Left kidney (tissue), 2 donors: ENCODE measurements around the gene TNS1. TPM values are rescaled to one million over a fixed set of nuclear protein-coding genes. Genes with fewer than 3 reads are reported as not detected.

ENCODE experiments used
- DNase-seq: peaks from one replicate; pipeline ENCODE4 v3.0.0-alpha.2; 2013
- polyA plus RNA-seq: library from polyadenylated mRNA; unstranded; fragments of 120-200 nt; gene quantifications from one replicate; pipeline ENCODE4 v1.2.1, GENCODE V29; 2013; ENCODE audit not compliant: insufficient read length

Gene TNS1
- polyA plus RNA-seq, 1 donor = 64.9 TPM

DNA sequence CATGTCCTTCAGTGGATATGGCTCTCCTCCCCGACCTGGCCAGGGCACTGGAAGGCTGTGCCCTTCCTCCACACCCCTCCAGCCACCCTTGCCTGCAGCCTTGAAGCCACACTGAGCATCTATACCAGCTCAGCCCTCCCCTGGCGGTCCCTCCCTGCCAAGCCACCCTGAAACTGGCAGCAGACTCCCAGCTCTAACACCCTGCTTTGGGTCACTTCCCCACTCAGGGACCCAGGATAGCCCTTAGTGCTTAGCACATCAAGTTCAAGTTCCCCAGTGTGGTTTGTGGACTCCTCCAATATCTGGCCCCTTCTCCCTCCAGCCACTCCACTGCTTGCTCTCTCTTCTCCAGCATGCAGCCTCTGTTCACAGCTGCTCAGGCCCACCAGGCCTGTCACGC is 89.4 kb downstream of the TNS1 start:
- DNase-seq = no peak

DNA sequence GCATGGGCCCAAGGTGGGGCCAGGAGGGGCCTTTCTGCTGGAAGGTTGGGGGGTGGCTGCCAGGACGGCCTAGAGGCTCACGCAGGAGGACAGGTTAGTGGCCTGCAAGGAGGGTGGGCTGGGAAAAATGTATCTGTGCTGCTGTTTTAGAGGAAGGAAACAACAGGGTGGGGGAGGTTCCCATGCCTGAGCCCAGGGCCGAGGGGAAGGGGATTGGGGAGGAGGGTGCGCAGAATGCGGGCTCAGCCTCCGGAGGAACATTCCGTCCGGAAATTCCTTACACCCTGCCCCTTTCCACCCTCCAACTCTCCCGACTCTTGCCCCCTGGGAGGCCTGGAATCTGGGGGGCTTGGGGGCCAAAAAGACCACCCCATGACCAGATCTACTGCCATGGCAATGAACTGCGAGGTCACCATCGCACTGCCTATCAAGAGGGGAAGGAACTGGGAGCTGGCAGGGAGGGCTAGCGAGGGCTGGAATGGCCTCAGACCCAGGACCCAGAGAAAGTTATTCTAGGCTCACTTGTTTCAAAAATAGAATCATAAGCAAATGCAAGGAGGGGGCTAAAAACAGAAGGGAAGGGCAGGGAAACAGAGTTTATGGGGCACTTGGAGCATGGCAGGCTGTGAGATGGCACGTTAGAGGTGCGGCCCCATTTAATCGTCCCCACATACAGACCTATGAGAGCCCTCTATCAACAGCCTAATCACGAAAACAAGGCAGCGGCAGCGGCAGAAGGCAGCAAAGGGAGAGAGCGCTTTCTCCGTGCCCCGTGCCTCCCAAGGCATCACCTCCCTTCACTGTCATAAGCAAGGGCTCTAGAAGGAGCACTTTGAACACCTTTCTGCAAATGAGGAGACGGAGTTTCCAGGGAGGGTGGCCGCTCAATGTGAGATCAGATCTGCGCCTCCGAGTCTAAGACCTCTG is 90.4 kb downstream of the TNS1 start:
- no peak for DNase-seq

DNA sequence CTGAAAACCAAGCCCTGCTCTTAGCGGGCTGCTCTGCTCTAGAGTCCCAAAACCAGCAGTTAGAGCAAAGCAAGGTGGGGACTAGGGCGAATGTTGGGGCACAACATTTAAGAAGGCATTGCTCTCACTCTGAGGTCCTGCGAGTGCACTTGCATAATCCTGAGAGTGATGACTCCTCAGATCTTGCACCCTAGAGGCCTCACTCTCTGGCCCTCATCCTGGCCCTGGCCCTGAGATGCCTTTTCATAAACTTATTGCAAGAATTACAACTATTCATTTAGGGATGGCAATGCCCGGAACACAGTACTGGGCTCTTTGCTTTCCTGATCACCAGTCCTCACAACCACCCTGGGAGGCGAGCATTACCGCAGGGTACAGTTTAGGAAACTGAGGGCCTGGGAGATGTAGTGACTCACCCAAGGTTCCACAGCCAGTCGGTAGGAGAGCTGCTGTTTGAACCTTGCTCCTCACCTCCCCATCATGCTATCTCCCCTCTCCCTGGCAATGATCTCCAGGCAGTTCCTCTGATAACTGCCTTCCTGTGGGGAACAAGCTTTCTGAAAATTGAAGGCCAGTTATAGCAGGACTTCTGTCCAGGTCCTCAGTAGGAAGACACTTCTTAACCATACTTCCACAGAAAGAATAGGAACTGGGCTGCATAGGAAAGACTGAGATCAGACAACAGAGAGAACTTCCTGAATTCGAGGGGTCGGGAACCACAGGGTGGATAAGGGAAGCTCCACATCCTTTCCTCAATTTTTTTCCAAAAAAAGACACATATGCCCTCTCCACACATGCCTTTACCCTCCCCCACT is 91.3 kb downstream of the TNS1 start:
- no peak for DNase-seq

DNA sequence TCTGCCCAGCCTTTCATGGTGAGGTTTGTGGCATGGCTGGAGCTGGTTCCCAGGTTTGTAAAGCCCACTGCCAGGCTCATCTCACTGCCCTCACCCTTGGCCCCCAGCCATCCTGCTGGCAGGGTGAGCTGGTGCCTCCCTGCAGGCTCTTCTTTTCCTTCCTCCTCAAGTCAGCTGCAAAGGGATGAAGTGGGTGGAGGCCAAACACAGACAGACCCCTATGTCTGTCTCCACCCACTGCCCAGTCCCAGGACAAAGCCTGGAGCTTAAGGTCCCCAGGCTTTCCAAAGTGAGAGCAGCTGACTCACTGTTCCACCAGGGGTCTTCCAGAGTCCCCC is 92.0 kb downstream of the TNS1 start:
- no peak for DNase-seq

DNA sequence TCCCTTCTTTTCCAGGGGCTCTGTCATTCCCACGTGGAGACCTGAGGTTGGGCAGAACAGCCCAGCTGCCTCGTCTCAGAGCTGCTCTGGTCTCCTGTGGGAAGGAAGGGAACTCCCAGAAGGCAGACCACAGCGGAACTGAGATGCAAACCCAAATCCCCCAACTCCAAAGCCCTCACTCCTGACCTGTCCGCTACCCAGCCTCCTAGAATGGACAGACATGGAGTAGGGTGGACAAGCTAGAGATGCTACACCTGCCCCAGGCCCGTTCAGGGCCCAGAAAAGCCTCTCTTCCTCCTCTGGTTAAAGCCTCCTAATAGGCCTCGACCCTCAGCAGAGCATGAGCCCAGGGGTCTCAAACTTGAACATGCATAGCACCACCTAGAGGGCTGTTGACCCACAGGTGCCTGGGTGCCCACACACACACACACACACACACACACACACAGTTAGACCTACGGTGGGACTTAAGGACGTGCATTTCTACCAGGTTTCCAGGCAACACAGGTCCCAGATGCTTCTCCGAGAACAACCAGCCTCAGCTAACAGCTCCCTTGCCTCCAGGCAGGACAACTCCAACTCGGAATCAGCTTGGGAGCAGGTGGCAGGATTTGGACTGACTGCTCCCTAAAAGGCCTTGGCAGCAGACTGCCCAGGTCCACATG is 93.5 kb downstream of the TNS1 start:
- DNase-seq = no peak

DNA sequence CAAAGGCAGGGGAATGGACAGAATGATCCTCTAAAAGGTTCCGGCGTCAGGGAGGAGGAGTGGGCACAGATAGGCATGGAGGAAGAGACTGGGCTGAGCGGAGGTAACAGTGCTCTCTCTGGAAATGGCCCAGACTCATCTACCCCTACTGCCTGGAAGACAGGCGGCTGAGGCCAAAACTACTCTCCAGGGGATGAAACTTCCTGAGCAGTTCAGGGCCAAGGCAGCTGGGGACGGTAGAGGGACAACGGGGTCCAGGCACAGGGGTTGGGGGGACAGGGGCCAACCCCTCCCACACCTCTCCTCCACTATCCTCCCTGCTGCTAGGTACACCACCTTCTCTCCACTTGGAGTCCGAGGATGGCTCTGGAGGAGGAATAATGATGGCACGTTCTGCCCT is 94.3 kb downstream of the TNS1 start:
- no peak for DNase-seq

DNA sequence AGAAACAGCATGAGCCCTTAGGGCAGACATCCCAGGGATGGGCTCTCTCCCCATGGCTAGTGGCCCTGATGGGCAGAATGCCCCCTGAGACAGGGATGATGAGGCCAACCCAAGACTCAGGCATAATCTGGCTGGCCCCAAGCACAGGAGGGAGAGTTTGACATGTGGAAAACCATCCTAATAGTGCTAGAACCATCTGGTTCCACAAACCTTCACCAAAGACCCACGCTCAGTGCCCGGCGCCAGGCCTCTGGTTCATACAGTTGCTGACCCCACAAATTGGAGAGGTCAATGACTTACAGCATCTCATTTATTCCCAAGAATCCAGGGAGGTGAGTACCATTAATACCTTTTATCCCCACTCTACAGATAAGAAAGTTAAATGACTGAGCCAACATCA is 95.5 kb downstream of the TNS1 start:
- no peak for DNase-seq

DNA sequence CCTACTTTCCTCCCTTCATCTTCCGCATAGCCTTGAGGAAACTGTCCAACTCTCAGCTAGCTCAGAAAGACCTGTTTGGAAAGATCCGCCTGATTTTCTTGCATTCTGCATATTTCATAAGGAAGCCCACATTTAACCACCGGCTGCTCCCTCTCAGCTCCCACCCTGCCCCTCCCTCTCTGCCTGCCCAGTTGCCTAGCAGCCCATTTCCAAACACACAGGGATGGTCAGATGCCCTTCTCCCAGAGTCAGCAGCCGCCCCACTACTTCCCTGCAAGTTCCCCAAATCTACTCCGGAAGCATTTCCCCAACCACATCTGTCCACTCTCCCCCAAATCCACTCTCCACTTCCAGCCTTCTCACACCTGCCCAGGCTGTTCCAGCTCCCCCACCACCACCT is 96.0 kb downstream of the TNS1 start:
- DNase-seq = no peak

DNA sequence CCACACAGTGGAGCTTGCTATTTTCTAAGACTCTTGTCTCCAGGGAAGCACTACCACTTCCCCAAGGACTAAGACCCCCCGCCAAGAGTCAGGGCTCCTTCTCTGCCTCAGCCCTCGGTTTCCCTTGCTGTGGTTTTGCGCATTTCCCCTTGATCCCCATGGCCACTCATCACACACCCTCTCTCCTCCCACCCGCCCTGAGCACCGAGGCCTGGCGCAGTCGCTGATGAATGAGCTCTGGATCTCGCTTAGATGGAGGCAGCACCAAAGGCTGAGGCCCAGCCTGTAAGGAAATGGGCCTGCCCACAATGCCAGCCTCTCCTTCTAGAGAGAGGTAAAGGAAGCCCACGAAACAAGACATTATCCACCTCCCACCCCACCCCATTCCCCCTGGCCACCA is 96.9 kb downstream of the TNS1 start:
- DNase-seq = no peak

DNA sequence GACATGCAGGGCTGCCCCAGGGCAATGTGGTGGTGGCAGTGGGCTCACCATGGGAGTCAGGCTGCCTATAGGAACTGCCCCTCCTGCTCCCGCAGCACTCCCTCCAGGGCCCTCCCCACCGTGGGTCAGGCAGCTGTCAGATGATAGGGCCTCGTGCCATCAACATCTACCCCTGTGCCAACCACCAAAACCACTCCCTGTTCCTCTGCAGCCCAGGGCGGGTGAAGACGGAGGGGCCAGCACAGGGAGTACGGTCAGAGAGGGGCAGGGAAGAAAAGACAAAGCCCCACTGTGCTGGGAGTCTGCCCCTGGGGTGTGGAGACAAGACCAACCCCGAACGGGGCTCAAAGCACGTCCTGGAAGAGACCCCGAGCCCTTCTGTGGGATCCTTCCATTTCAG is 97.4 kb downstream of the TNS1 start:
- no peak for DNase-seq

DNA sequence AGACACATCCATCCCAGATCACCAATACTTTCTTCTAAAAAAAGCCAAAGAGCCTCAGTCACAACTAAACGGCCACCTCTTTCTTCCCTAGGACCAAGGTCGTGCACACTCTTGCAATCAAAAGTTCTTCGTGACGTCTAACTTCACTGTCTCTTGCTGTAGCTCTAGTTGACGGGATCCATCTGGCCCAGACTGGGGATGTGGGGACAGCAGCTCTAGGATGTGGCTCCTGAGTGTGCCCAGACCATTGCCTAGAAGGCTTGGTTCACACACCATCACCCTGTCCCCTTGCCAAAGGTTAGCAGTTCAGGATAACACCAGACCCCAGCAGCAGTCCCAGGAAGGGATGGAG is 98.2 kb downstream of the TNS1 start:
- DNase-seq = no peak

DNA sequence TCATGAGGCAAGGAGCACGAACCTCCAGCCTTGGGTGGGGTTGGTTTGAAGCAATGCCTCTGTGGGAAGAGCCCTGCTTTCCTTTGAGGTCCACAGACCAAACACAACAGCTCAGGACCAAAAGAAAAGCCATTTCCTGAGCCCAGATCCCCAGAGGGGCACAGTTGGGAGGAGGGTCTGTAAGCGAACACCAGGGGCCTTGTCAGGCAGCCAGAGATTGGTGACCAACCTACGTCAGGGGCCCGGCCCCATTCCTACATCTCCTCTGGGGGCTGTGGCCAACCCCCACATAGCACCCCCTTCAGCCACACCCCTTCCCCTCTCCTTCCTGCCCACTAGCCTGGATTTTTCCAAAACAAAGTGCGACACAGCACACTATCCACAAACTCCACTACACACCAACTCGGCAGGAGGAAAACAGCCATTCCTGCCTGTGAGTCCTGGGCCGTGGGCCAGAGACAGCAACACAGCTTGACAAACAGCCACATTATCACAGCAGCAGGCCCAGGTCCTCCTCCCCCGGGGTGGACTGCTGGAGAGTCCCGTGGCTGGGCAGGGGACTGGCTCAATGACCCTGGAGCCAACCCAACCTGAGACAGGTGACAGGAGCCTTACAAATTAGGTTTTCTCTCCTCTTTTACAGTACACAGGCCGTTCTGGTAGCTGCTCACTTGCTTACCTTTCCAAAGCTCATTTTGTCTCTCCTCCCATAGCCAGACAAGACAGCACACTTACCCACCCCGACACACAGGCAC is 98.8 kb downstream of the TNS1 start:
- DNase-seq = peak; percentile 65

DNA sequence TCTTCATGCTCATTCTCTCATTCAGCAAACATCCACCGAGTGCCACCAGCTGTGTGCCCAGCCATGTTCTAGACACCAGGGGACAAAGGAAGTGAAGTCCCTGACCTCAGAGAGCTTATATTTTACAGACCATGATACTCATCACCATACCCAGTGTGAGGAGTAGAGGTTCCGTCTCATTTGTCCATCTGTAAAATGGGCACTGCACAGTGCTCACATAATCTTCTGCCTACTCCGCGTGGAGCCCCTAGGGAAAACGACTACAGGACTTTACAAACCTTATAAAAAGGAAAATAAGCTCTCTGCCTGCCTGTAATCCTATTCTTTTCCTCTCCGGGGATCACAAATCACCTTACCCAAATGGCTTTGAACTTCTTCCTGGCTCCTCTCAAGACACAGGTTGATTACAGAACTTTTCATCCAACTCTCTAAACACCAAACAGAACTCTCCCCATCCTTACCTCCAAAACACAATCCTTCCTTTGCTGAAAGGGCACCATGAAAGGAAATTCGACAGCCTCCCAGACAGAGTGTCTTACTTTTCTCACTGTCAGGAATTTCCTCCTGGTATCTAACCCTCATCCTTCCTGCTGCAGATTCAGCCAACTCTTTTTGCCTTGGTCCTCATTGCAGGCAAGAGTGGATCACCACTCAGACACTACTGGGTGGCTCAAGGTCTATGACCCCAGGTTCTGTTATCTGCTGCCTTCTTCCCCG is 99.5 kb downstream of the TNS1 start:
- DNase-seq = no peak

DNA sequence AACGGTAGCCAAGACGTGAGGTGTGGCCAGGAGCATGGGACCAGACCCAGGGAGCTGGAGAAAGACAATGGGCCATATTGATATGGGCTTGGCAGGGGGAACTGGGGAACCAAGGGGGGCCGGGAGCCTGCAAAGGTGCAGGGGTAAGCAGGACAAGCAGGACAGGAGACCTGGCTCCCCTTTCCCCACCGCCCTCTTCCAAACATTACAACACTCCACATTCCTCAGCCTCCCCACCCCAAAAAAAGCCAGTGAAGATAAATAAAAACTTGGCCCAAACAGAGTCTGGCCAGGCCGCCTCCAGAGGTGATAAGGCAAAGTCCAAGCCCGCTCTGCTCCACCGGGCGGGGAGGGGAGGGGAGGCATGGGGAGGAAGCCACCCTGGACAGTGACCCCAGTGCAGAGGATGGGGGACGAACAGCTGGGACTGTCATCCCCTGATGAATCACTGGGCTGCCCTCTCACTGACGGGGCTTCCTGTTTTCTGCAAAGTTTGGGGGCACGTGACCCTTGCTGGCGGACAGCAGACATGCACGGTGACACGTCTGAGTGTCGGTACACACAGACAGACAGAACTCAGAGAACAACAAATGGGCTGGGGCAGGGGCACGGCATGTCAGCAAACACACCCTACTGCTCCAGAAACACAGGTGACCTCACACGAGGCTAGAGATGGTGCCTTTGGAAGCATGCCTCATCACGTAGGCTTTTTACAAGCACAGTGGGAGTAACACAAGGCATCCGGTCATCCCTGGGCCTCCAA is 100.2 kb downstream of the TNS1 start:
- DNase-seq = peak; percentile 64

DNA sequence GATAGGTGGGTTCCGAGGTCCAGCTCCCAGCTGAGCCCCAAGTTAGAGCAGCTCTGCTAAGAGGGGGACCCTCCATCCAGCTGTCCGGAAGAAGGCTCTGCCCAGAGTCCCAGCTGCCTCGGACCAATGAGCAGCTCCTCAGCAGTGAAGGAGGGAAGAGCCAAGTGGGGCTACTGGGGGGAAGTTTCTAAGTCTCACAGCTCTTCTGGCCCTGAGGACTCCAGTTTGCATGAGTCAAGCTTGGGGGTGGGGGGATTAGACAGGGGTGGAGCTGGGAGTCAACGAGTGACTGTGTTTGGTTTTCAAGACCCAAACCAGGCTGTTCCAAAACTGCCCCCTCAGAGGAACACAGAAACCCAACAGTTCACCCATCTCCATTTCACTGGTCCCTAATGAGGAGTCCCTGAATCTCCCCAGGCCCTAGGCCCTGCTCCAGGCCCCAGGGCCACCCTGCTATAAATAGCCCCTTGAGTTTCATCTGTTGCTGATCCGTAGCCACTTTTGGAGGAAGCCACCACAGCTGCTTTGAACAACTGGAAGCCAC is 100.9 kb downstream of the TNS1 start:
- DNase-seq = no peak

DNA sequence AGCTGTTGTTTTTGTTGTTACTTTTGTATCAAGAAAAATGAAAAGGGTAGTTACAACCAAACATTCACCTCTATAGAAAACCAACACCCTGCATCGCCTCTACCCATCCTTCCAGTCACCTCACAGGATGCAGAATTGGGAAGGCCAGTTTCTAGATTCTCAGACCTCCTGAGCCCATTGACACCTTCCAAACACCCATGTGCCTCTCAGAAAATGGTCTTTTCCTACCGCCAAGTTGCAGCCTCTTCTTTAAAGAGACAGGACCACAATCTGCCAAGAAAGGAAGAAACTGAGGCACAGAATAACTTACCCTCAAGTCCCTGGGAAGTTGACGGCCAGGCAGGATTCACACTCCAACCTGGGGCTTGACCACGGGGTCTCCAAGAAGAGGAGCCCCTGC is 101.4 kb downstream of the TNS1 start:
- no peak for DNase-seq

DNA sequence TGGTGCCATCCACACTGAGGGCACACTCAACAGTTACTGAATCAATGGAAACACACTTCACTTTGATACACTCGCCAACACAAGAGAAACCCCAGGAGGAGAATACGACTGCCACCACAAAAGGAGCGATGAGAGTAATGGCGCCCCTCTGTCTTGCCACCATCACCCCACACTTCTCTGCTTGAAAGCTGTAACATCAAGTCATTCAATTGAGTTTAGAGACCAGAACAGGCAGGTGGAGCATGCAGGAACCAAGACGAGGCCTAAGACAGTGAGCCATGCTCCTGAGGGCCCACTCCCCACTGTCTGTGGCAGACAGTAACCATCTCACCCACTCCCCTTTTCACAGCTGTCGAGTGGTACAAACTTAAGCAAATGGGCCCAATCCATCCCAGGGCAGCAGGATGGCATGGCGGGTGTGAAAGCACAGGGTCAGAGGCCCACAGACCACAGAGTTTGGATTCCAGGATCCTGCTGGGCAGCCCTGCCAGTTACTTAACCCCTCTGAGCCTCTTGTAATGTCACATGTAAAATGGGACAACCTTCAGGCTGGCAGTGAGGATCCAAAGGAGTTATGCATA is 101.9 kb downstream of the TNS1 start:
- DNase-seq = no peak

DNA sequence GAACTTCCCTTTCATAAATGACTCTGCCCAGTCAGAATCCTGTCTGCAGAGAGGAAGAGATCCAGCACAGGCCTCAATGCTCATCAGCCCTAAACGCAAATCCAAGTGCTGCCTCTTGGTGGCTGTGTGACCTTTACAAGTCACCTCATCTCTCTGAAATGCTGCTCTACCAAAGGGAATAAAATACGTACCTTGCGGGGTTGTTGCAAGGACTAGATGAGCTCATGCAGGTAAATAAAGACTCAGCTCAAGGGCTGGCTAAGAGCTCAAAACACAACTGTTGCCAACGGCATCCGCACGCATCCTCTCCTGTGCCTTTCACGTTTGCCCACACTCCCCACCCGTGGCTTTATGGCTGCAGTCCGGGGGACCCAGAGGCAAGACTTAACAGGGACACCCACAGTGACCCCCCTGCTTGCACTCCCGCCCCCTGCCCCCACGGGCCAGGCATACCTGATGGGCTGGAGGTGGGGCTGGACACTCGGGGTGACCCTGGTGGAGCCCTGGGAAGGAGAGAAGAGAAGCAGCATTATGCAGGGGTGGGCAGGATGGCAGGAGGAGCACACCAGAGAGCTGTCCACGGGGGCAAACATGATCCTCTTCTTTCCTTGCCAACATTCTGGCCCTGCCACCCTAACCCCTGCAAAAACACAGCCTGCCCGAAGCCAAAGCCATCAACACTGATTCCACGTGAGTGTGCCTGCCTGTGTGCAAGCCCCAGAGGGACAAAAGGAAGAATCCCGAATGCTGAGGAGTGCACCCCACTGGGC is 102.6 kb downstream of the TNS1 start:
- no peak for DNase-seq
